Psoas muscle (tissue), 8 donors: ENCODE data around the gene SLC16A3. TPM values are rescaled to one million over a fixed set of nuclear protein-coding genes. Genes with fewer than 3 reads are reported as not detected.

ENCODE experiments used
- ATAC-seq, 4 donors: fragments of 200-7000 bp; cut with Tn5 transposase; one replicate each; pipeline ENCODE4 v1.9.1; 2020; ENCODE audit warnings: moderate library complexity in 3 of 4, mild to moderate bottlenecking in 2 of 4
- DNase-seq, 2 donors: peaks; one replicate each; pipeline ENCODE4 v3.0.0-alpha.2; 2020
- H3K27ac ChIP-seq: fragments of 200-600 bp; one replicate; pipeline ENCODE4 v1.8.0; 2022
- H3K27me3 ChIP-seq, 3 donors: fragments of 200-600 bp in 1 of 3; one replicate each; pipeline versions ENCODE4 v1.6.1 to v1.8.0; 2013 to 2022; ENCODE audit warnings: low read length in 2 of 3, mild to moderate bottlenecking in 2 of 3, moderate library complexity in 1 of 3; ENCODE audit not compliant: insufficient read depth in 3 of 3
- H3K36me3 ChIP-seq, 2 donors: fragments of 200-600 bp in 1 of 2; one replicate each; pipeline versions ENCODE4 v1.6.1 to v1.8.0; 2013 to 2022; ENCODE audit warnings: low read depth in 1 of 2, mild to moderate bottlenecking in 1 of 2, moderate library complexity in 1 of 2; ENCODE audit not compliant: insufficient read depth in 1 of 2
- H3K4me1 ChIP-seq: fragments of 200-600 bp; one replicate; pipeline ENCODE4 v1.8.0; 2022
- H3K4me3 ChIP-seq: fragments of 200-600 bp; one replicate; pipeline ENCODE4 v1.8.0; 2022; ENCODE audit warnings: mild to moderate bottlenecking
- H3K9me3 ChIP-seq: fragments of 200-600 bp; one replicate; pipeline ENCODE4 v1.8.0; 2022
- WGBS, 3 donors: extraction: QIAGEN DNeasy Blood & Tissue Kit; methylation state at CpG; one replicate each; pipeline versions ENCODE4 v1.1.6 to v1.1.7; 2013; 5-methylcytosine and 5-hydroxymethylcytosine counted together
- intact Hi-C, 2 donors: fragments of 100-400 bp; cut with DNase I; formaldehyde crosslinking; loops; one replicate each; pipeline versions ENCODE4 v1.11.0 to v1.14.2; 2022
- polyA plus RNA-seq, 3 donors: library from polyadenylated mRNA; stranded (reverse); fragments of 200-250 nt; gene quantifications; one replicate each; pipeline ENCODE4 v1.2.3, GENCODE V29; 2013
- total RNA-seq, 4 donors: library from RNA; stranded (reverse); fragmentation: NEBNext Ultra II Directional in 2 of 4; extraction: Animal tissue kit (Norgen Biotek cat#: 25700) in 2 of 4; gene quantifications; one replicate each; pipeline versions ENCODE4 v1.2.1 to v1.2.4, GENCODE V29; 2021 to 2023
- TF ChIP-seq, protein P1 (sequence below): fragments of 200-600 bp; IDR thresholded peaks from one replicate; pipeline ENCODE4 v1.8.0; 2022; ENCODE audit warnings: antibody characterized with exemption
- donor health status: healthy with polysubstance abuse.
- donor health status: DM: no; HTN: no; CAD: no; lungs with moderate emphysema.
- donor health status: Bipolar disorder and iron deficiency.
- donor health status: healthy.
- donor health status: DM: yes; HTN: yes; CAD: no.
- donor health status: DM: no; HTN: no; CAD: no.
- donor health status: DM: no; HTN: no; CAD: no.
- donor health status: DM: yes; HTN: yes; CAD: no.

Gene SLC16A3
- total and polyA plus RNA-seq, 7 donors, result 18.6 to 263 (median 118) TPM

DNA sequence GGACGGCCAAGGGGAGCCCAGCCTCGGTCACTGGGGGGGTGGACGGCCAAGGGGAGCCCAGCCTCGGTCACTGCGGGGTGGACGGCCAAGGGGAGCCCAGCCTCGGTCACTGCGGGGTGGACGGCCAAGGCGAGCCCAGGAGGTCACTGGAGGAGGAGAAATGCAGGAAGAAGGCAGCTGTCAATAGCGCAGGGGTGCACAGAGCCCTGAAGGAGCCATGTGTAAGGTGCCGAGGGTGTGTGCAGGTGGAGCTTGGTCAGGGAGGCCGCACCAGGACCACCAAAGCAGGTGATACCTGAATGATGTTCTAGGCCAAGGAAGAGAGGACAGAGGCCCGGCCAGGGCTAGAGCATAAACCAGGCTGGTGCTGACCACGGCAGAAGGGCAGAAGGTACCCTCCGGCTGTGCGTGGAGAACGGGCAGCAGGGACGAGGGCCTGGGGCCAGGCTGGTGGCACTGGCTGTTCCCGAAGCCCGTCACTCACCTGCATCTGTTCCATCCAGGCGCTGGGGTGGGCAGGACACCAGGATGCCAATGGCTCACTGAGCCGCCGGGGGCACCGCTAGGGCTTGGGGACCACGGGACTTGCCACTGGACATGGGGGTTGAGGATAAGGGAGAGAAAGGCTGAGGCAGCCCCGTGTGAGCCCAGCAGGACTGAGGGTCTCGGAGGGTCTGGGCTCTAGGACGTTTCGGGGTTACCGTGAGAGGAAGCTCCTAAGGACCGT lies 10.3 kb upstream of the SLC16A3 start:
- TF ChIP-seq, protein P1, sequence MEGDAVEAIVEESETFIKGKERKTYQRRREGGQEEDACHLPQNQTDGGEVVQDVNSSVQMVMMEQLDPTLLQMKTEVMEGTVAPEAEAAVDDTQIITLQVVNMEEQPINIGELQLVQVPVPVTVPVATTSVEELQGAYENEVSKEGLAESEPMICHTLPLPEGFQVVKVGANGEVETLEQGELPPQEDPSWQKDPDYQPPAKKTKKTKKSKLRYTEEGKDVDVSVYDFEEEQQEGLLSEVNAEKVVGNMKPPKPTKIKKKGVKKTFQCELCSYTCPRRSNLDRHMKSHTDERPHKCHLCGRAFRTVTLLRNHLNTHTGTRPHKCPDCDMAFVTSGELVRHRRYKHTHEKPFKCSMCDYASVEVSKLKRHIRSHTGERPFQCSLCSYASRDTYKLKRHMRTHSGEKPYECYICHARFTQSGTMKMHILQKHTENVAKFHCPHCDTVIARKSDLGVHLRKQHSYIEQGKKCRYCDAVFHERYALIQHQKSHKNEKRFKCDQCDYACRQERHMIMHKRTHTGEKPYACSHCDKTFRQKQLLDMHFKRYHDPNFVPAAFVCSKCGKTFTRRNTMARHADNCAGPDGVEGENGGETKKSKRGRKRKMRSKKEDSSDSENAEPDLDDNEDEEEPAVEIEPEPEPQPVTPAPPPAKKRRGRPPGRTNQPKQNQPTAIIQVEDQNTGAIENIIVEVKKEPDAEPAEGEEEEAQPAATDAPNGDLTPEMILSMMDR, result no peak
- no peak overlapping the region for H3K27ac ChIP-seq
- WGBS, 3 donors, result 87 to 91% (median 88%) methylated on average over 29 to 32 of the region's 32 CpGs
- no peak for ATAC-seq
- no peaks in the 10 kb centered on the region for H3K36me3 ChIP-seq
- no peak for DNase-seq
- no peak overlapping the region for H3K4me3 ChIP-seq
- no peaks in the 10 kb centered on the region for H3K9me3 ChIP-seq
- H3K4me1 ChIP-seq, result peaks cover 18% of the 10 kb centered on the region
- intact Hi-C loops, result no loop called here
- H3K27me3 ChIP-seq, result no peaks in the 10 kb centered on the region

DNA sequence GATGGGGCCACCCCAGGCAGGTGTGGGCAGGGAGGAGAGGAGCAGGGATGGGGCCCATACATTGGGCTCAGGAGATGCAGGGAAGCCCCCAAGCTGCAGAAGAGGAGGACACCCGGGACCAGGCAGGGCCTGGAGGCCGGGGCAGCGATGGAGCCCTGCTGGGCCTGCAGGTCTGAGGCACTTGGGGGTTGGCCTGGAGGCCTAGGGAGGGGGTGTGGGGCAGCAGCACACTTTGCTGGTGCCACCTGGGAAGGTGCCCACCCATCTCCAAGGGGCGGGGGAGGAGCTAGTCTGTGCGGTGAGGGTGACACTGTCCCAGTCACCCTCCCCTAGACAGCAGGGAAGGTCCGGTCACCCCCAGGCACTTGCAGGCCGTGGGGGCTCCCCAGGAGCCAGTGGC lies 9.8 kb upstream of the SLC16A3 start:
- no peaks in the 10 kb centered on the region for H3K9me3 ChIP-seq
- no peak for ATAC-seq
- 88 to 93% (median 89%) methylated on average over 3 to 7 of the region's 7 CpGs for WGBS, 3 donors
- intact Hi-C loops, result no loop called here
- TF ChIP-seq, protein P1, result no peak
- no peaks in the 10 kb centered on the region for H3K27me3 ChIP-seq
- H3K36me3 ChIP-seq, result no peaks in the 10 kb centered on the region
- H3K4me1 ChIP-seq, result peaks cover 17% of the 10 kb centered on the region
- H3K4me3 ChIP-seq, result no peak overlapping the region
- no peak overlapping the region for H3K27ac ChIP-seq
- no peak for DNase-seq

- H3K9me3 ChIP-seq, result no peaks in the 10 kb centered on the region
- ATAC-seq (no peak), DNase-seq (no peak)
- H3K27ac ChIP-seq, result no peak overlapping the region
- TF ChIP-seq, protein P1, result no peak
- no peak overlapping the region for H3K4me3 ChIP-seq
- intact Hi-C loops, result no loop called here
- H3K36me3 ChIP-seq, result no peaks in the 10 kb centered on the region
- 83 to 92% (median 84%) methylated on average over 7 to 11 of the region's 11 CpGs for WGBS, 3 donors
- peaks cover 21% of the 10 kb centered on the region for H3K4me1 ChIP-seq
- H3K27me3 ChIP-seq, result no peaks in the 10 kb centered on the region
These were observed 8.8 kb upstream of the SLC16A3 start for GRCh38 chr17:82219753-82220709.

DNA sequence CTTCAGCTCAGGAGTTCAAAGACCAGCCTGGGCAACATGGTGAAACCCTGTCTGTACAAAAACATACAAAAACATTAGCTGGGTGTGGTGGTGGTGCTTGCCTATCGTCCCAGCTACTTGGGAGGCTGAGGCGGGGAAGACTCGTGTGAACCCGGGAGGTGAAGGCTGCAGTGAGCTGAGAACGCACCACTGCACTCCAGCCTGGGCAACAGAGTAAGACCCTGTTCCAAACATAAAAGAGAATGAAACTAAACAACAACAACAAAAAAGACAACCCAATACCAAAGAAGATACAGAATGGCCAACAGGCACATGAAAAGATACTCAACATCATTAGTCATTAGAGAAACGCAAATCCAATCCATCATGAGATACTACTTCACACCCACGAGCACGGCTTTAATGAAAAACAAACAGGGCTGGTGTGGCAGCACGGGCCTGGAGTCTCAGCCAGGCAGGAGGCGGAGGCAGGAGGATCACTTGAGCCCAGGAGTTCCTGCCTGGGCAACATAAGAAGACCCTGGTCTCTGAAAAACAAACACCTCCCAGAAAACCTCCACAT lies 7.4 kb upstream of the SLC16A3 start:
- Histone ChIP-seq H3K9me3 (no peaks in the 10 kb centered on the region), H3K4me1 (peaks cover 28% of the 10 kb centered on the region), H3K27me3 (no peaks in the 10 kb centered on the region), H3K36me3 (no peaks in the 10 kb centered on the region), H3K27ac (no peak overlapping the region), H3K4me3 (no peak overlapping the region)
- TF ChIP-seq, protein P1, result no peak
- no peak for DNase-seq
- intact Hi-C loops, result no loop called here
- WGBS, 3 donors, result 72 to 84% (median 74%) methylated on average over 10 of the region's 10 CpGs
- ATAC-seq, result no peak
